KMS-11 (cell line): ENCODE data around the gene SYNGR4.

Experiments
- H2AFZ ChIP-seq: fragments of 200-600 bp; sonication (generic); 2 replicates; pipeline ENCODE4 v1.6.1; 2016; ENCODE audit warnings: antibody characterized with exemption, mixed run types, low read depth
- H3K27ac ChIP-seq: fragments of 200-600 bp; sonication (generic); 2 replicates; pipeline ENCODE4 v1.6.1; 2016; ENCODE audit warnings: mild to moderate bottlenecking, mixed run types
- H3K27me3 ChIP-seq: fragments of 200-600 bp; sonication (generic); 2 replicates; pipeline ENCODE4 v1.6.1; 2017; ENCODE audit warnings: mild to moderate bottlenecking, low read depth, mixed run types, moderate library complexity; ENCODE audit not compliant: insufficient read depth
- H3K36me3 ChIP-seq: fragments of 200-600 bp; sonication (generic); 2 replicates; pipeline ENCODE4 v1.6.1; 2017; ENCODE audit warnings: mild to moderate bottlenecking, mixed run types; ENCODE audit not compliant: insufficient read depth
- H3K4me1 ChIP-seq: fragments of 200-600 bp; sonication (generic); 2 replicates; pipeline ENCODE4 v1.6.1; 2016; ENCODE audit warnings: mild to moderate bottlenecking, low read depth, mixed run types; ENCODE audit not compliant: poor library complexity, severe bottlenecking
- H3K4me2 ChIP-seq: fragments of 200-600 bp; sonication (generic); 2 replicates; pipeline ENCODE4 v1.7.0; 2016; ENCODE audit warnings: mild to moderate bottlenecking, mixed run types
- H3K4me3 ChIP-seq: fragments of 200-600 bp; sonication (generic); IDR thresholded peaks from 2 replicates; pipeline ENCODE4 v1.6.1; 2017; ENCODE audit warnings: low read depth, low read length, mixed read lengths; ENCODE audit not compliant: insufficient read depth
- H3K79me2 ChIP-seq: fragments of 200-600 bp; sonication (generic); 2 replicates; pipeline ENCODE4 v1.6.1; 2016; ENCODE audit warnings: low read depth, mixed run types; ENCODE audit not compliant: insufficient read depth
- H3K9ac ChIP-seq: fragments of 200-600 bp; sonication (generic); 2 replicates; pipeline ENCODE4 v1.6.1; 2016; ENCODE audit warnings: mild to moderate bottlenecking, mixed run types
- H4K20me1 ChIP-seq: fragments of 200-600 bp; sonication (generic); 2 replicates; pipeline ENCODE4 v1.6.1; 2016; ENCODE audit warnings: mild to moderate bottlenecking, mixed run types; ENCODE audit not compliant: insufficient read depth
- CTCF ChIP-seq: fragments of 200-600 bp; sonication (generic); conservative IDR thresholded peaks from 2 replicates; pipeline ENCODE4 v1.6.1; 2017; ENCODE audit warnings: low read depth, mild to moderate bottlenecking, antibody characterized with exemption, low read length, moderate library complexity, mixed read lengths

SYNGR4 gene

GRCh38 chr19:48378194-48378570 lies 14.0 kb downstream of the SYNGR4 start:
- Histone ChIP-seq H3K27me3 (no peaks in the 10 kb centered on the region), H3K27ac (peak overlapping the region; percentile 90), H3K36me3 (no peaks in the 10 kb centered on the region), H3K4me2 (peak overlapping the region; percentile 79; the same call in 1 of the 2 replicates), H4K20me1 (no peaks in the 10 kb centered on the region), H3K4me3 (no peak overlapping the region), H3K4me1 (peaks cover 95% of the 10 kb centered on the region), H3K9ac (peak overlapping the region; percentile 4; the same call in 1 of the 2 replicates), H3K79me2 (no peaks in the 10 kb centered on the region), H2AFZ (no peak overlapping the region)
- TF ChIP-seq CTCF, result no peak

GRCh38 chr19:48379058-48379457 lies 14.9 kb downstream of the SYNGR4 start:
- Histone ChIP-seq H3K9ac (peak overlapping the region; percentile 4; the same call in 1 of the 2 replicates), H3K27ac (peak overlapping the region; percentile 90), H4K20me1 (no peaks in the 10 kb centered on the region), H3K79me2 (no peaks in the 10 kb centered on the region), H3K4me1 (peaks cover 95% of the 10 kb centered on the region), H3K4me2 (peak overlapping the region; percentile 53), H3K4me3 (no peak overlapping the region), H2AFZ (no peak overlapping the region), H3K27me3 (no peaks in the 10 kb centered on the region), H3K36me3 (0 out of 2 replicates have a peak, but pooled peaks cover 6% of the 10 kb centered on the region)
- no peak for TF ChIP-seq CTCF

GRCh38 chr19:48381178-48381950 lies 17.2 kb downstream of the SYNGR4 start:
- peak overlapping the region; percentile 17; the same call in 1 of the 2 replicates for H3K4me2 ChIP-seq
- H3K4me1 ChIP-seq, result peaks cover 100% of the 10 kb centered on the region
- no peak overlapping the region for H3K4me3 ChIP-seq
- H3K79me2 ChIP-seq, result no peaks in the 10 kb centered on the region
- no peaks in the 10 kb centered on the region for H3K27me3 ChIP-seq
- H3K36me3 ChIP-seq, result 0 out of 2 replicates have a peak, but pooled peaks cover 8% of the 10 kb centered on the region
- TF ChIP-seq CTCF, result no peak
- H3K27ac ChIP-seq, result peak overlapping the region; percentile 90; the same call in 1 of the 2 replicates
- H4K20me1 ChIP-seq, result no peaks in the 10 kb centered on the region
- H3K9ac ChIP-seq, result no peak overlapping the region
- H2AFZ ChIP-seq, result no peak overlapping the region

GRCh38 chr19:48382286-48382685 lies 18.1 kb downstream of the SYNGR4 start:
- no peak overlapping the region; the same call in 1 of the 2 replicates for H3K4me2 ChIP-seq
- peaks cover 8% of the 10 kb centered on the region; the same call in 1 of the 2 replicates for H3K36me3 ChIP-seq

More at GRCh38 chr19:48382286-48382685, 18.1 kb downstream of the SYNGR4 start:
- Histone ChIP-seq H2AFZ (no peak overlapping the region), H3K79me2 (peaks cover 3% of the 10 kb centered on the region; the same call in 1 of the 2 replicates), H4K20me1 (no peaks in the 10 kb centered on the region), H3K9ac (no peak overlapping the region), H3K4me1 (peaks cover 100% of the 10 kb centered on the region), H3K4me3 (no peak overlapping the region), H3K27me3 (no peaks in the 10 kb centered on the region), H3K27ac (peak overlapping the region; percentile 19; the same call in 1 of the 2 replicates)
- TF ChIP-seq CTCF, result no peak
